Right atrium auricular region (tissue), 2 donors: ENCODE measurements around the gene ZNF648. TPM values are rescaled to one million over a fixed set of nuclear protein-coding genes. Genes with fewer than 3 reads are reported as not detected.

ENCODE experiments used
- DNase-seq: peaks from one replicate; pipeline ENCODE4 v3.0.0-alpha.2; 2019; ENCODE audit warnings: low spot score
- H3K27ac ChIP-seq, 2 donors: fragments of 200-600 bp; sonication (generic); 1 replicate in 1 of 2; 2 replicates in 1 of 2; pipeline ENCODE4 v1.5.1; 2016 to 2019
- H3K27me3 ChIP-seq, 2 donors: fragments of 200-600 bp; sonication (generic); one replicate each; pipeline versions ENCODE4 v1.5.1 to v1.6.0; 2017 to 2019
- H3K36me3 ChIP-seq: fragments of 200-600 bp; sonication (generic); one replicate; pipeline ENCODE4 v1.5.1; 2016
- H3K4me1 ChIP-seq, 2 donors: fragments of 200-600 bp; sonication (generic); one replicate each; pipeline versions ENCODE4 v1.5.1 to v1.6.0; 2017 to 2019
- H3K4me3 ChIP-seq, 2 donors: fragments of 200-600 bp; sonication (generic); 1 replicate in 1 of 2; 2 replicates in 1 of 2; pipeline ENCODE4 v1.5.1; 2017 to 2019; ENCODE audit warnings: mild to moderate bottlenecking in 1 of 2, moderate library complexity in 1 of 2
- H3K9me3 ChIP-seq, 2 donors: fragments of 200-600 bp; sonication (generic); one replicate each; pipeline ENCODE4 v1.5.1; 2019
- CTCF ChIP-seq, 2 donors: fragments of 200-600 bp; sonication (generic); IDR thresholded peaks; one replicate each; pipeline ENCODE4 v1.5.1; 2019; ENCODE audit warnings: antibody characterized with exemption in 2 of 2
- total RNA-seq, 2 donors: library from RNA; depleted of rRNA; stranded (reverse); fragments of >200 nt; gene quantifications; one replicate each; pipeline ENCODE4 v1.1.0, GENCODE V29; 2016

The ZNF648 gene
- total RNA-seq, 2 donors from 2014 or later: not detected

- Histone ChIP-seq H3K9me3 (no peaks in the 10 kb centered on the region), H3K4me1 (no peaks in the 10 kb centered on the region), H3K27ac (no peak overlapping the region), H3K4me3 (no peak overlapping the region), H3K36me3 (no peaks in the 10 kb centered on the region), H3K27me3 (no peaks in the 10 kb centered on the region)
- TF ChIP-seq CTCF (IDR thresholded peaks at IDR 0.05): peak; percentile 85 to 87
- DNase-seq: peak; percentile 95
Observed at GRCh38 chr1:182084487-182085316, 23.2 kb upstream of the ZNF648 start.

GRCh38 chr1:182083851-182084486 is 22.5 kb upstream of the ZNF648 start:
- no peak overlapping the region for H3K27ac ChIP-seq
- TF ChIP-seq CTCF (IDR thresholded peaks at IDR 0.05): no peak
- H3K36me3 ChIP-seq: no peaks in the 10 kb centered on the region
- no peaks in the 10 kb centered on the region for H3K9me3 ChIP-seq
- no peaks in the 10 kb centered on the region for H3K4me1 ChIP-seq
- H3K4me3 ChIP-seq: no peak overlapping the region
- DNase-seq: no peak
- no peaks in the 10 kb centered on the region for H3K27me3 ChIP-seq

GRCh38 chr1:182080955-182081582 is 19.6 kb upstream of the ZNF648 start:
- no peak for DNase-seq
- Histone ChIP-seq H3K27me3 (no peaks in the 10 kb centered on the region), H3K9me3 (peaks cover 0 to 4% of the 10 kb centered on the region in 2 donors), H3K27ac (no peak overlapping the region), H3K36me3 (no peaks in the 10 kb centered on the region), H3K4me3 (no peak overlapping the region), H3K4me1 (no peaks in the 10 kb centered on the region)
- peak; percentile 20 to 73 for TF ChIP-seq CTCF (IDR thresholded peaks at IDR 0.05)

GRCh38 chr1:182080040-182080439 is 18.5 kb upstream of the ZNF648 start:
- no peaks in the 10 kb centered on the region for H3K27me3 ChIP-seq
- H3K4me1 ChIP-seq: no peaks in the 10 kb centered on the region
- H3K4me3 ChIP-seq: no peak overlapping the region
- no peak overlapping the region for H3K27ac ChIP-seq
- no peak for DNase-seq
- TF ChIP-seq CTCF (IDR thresholded peaks at IDR 0.05): no peak
- H3K36me3 ChIP-seq: no peaks in the 10 kb centered on the region
- peaks cover 0 to 4% of the 10 kb centered on the region in 2 donors for H3K9me3 ChIP-seq

- no peaks in the 10 kb centered on the region for H3K36me3 ChIP-seq
- no peak overlapping the region for H3K4me3 ChIP-seq
- TF ChIP-seq CTCF (IDR thresholded peaks at IDR 0.05): no peak
- H3K9me3 ChIP-seq: no peaks in the 10 kb centered on the region
- DNase-seq: peak; percentile 23
- no peaks in the 10 kb centered on the region for H3K4me1 ChIP-seq
- no peaks in the 10 kb centered on the region for H3K27me3 ChIP-seq
- no peak overlapping the region for H3K27ac ChIP-seq
Observed at GRCh38 chr1:182071924-182072323, 10.4 kb upstream of the ZNF648 start.
